ENCODE data around the gene LHFPL3.

Gene LHFPL3

DNA sequence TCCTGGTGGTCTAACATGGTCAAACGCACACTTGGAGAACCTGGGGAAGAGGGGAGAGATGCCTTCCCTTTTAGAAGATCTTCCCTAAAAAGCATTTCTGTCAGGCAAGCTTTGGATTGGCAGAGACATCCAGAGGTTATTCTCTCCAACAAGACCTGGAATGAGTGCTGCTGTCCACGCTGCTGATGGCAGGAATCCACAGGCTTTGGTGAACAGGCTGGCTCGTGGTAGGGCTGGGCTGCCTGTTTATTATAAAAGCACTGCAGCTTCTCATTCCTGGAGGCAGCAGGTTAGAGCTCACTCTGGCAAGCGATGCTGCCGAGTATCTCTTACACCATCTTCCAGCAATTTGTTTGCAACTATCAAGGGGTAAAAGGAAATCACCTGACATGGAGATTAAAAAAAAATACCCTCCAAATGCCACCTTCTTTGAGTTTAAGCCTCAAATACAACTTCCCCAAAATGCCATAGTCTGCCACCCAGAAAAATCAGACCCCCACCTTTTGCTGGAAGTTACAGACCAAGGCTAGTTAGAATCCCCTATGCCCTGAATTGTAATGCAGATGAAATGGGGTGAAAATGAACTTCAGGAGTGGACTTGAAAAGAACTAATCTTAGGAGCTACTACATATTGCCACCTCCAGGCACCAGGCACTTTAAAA, 533.5 kb downstream of the LHFPL3 start:
- Histone ChIP-seq H3K4me3 (replicated peaks; ENCODE audit: insufficient read depth, low read length) (no peak overlapping the region), H3K27me3 (ENCODE audit: insufficient read depth, poor library complexity, severe bottlenecking) (peaks cover 4% of the 10 kb centered on the region), H3K27ac (replicated peaks) (no peak overlapping the region)
- no peak for TF ChIP-seq POLR2AphosphoS5 (IDR thresholded peaks at IDR 0.05; ENCODE audit: low read depth)
- TF ChIP-seq, protein P1, sequence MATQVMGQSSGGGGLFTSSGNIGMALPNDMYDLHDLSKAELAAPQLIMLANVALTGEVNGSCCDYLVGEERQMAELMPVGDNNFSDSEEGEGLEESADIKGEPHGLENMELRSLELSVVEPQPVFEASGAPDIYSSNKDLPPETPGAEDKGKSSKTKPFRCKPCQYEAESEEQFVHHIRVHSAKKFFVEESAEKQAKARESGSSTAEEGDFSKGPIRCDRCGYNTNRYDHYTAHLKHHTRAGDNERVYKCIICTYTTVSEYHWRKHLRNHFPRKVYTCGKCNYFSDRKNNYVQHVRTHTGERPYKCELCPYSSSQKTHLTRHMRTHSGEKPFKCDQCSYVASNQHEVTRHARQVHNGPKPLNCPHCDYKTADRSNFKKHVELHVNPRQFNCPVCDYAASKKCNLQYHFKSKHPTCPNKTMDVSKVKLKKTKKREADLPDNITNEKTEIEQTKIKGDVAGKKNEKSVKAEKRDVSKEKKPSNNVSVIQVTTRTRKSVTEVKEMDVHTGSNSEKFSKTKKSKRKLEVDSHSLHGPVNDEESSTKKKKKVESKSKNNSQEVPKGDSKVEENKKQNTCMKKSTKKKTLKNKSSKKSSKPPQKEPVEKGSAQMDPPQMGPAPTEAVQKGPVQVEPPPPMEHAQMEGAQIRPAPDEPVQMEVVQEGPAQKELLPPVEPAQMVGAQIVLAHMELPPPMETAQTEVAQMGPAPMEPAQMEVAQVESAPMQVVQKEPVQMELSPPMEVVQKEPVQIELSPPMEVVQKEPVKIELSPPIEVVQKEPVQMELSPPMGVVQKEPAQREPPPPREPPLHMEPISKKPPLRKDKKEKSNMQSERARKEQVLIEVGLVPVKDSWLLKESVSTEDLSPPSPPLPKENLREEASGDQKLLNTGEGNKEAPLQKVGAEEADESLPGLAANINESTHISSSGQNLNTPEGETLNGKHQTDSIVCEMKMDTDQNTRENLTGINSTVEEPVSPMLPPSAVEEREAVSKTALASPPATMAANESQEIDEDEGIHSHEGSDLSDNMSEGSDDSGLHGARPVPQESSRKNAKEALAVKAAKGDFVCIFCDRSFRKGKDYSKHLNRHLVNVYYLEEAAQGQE (IDR thresholded peaks at IDR 0.05; ENCODE audit: insufficient replicate concordance, low read depth): no peak
- no peak for TF ChIP-seq GABPA (IDR thresholded peaks at IDR 0.05; ENCODE audit: low read depth)
- no peak for TF ChIP-seq SPI1 (IDR thresholded peaks at IDR 0.05; ENCODE audit: borderline replicate concordance, low read depth)
- TF ChIP-seq, protein P2, sequence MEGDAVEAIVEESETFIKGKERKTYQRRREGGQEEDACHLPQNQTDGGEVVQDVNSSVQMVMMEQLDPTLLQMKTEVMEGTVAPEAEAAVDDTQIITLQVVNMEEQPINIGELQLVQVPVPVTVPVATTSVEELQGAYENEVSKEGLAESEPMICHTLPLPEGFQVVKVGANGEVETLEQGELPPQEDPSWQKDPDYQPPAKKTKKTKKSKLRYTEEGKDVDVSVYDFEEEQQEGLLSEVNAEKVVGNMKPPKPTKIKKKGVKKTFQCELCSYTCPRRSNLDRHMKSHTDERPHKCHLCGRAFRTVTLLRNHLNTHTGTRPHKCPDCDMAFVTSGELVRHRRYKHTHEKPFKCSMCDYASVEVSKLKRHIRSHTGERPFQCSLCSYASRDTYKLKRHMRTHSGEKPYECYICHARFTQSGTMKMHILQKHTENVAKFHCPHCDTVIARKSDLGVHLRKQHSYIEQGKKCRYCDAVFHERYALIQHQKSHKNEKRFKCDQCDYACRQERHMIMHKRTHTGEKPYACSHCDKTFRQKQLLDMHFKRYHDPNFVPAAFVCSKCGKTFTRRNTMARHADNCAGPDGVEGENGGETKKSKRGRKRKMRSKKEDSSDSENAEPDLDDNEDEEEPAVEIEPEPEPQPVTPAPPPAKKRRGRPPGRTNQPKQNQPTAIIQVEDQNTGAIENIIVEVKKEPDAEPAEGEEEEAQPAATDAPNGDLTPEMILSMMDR (IDR thresholded peaks at IDR 0.05; ENCODE audit: insufficient read depth, low read length): no peak
- no peak for DNase-seq (ENCODE audit: low read depth in 1 of 2, low spot score in 1 of 2)

DNA sequence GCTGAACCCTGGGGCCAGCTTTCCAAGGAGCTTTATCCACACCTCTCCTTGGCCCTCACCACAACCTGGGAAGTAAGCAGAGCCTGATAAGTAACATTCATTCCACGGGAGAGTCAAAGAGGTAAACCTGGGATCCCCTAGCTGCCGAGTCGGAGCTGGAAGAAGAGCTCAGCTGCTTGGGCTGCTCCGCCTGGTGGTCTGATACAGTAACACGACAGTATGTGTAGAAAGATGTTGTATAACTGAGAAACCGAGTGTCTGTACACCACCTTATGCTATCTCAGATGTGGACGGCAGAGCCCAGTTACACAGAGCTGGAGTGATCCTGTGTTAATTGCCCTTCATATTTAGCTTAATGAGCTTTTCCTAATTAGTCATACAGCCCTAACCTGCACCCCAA, 534.3 kb downstream of the LHFPL3 start:
- DNase-seq (ENCODE audit: low read depth in 1 of 2, low spot score in 1 of 2): no peak

DNA sequence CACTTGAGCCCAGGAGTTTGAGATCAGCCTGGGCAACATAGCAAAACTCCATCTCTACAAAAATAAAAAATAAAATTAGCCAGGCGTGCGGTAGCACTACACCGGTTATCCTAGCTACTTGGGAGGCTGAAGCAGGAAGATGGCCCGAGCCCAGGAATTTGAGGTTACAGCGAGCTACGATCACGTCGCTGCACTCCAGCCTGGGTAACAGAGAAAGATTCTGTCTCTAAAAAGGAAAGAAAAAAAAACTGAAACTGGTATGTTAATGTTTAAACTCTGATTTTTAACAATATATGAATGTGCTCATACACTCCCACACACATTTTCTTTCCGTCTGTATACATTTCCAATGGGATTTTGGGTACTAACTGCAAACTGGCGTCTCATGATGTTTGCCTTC, 545.0 kb downstream of the LHFPL3 start:
- Histone ChIP-seq H3K27ac (replicated peaks) (no peak overlapping the region), H3K4me3 (replicated peaks; ENCODE audit: insufficient read depth, low read length) (no peak overlapping the region), H3K27me3 (ENCODE audit: insufficient read depth, poor library complexity, severe bottlenecking) (no peaks in the 10 kb centered on the region)
- DNase-seq (ENCODE audit: low read depth in 1 of 2, low spot score in 1 of 2): no peak
- no peak for TF ChIP-seq SPI1 (IDR thresholded peaks at IDR 0.05; ENCODE audit: borderline replicate concordance, low read depth)
- TF ChIP-seq, protein P2 (IDR thresholded peaks at IDR 0.05; ENCODE audit: insufficient read depth, low read length): no peak
- TF ChIP-seq GABPA (IDR thresholded peaks at IDR 0.05; ENCODE audit: low read depth): no peak
- TF ChIP-seq, protein P1 (IDR thresholded peaks at IDR 0.05; ENCODE audit: insufficient replicate concordance, low read depth): no peak
- no peak for TF ChIP-seq POLR2AphosphoS5 (IDR thresholded peaks at IDR 0.05; ENCODE audit: low read depth)

More for the DNA sequence above, 534.3 kb downstream of the LHFPL3 start:
- TF ChIP-seq, protein P2 (IDR thresholded peaks at IDR 0.05; ENCODE audit: insufficient read depth, low read length): no peak
- no peak for TF ChIP-seq SPI1 (IDR thresholded peaks at IDR 0.05; ENCODE audit: borderline replicate concordance, low read depth)
- TF ChIP-seq POLR2AphosphoS5 (IDR thresholded peaks at IDR 0.05; ENCODE audit: low read depth): no peak
- no peak overlapping the region for H3K4me3 ChIP-seq (replicated peaks; ENCODE audit: insufficient read depth, low read length)
- H3K27ac ChIP-seq (replicated peaks): no peak overlapping the region
- H3K27me3 ChIP-seq (ENCODE audit: insufficient read depth, poor library complexity, severe bottlenecking): peaks cover 4% of the 10 kb centered on the region

DNA sequence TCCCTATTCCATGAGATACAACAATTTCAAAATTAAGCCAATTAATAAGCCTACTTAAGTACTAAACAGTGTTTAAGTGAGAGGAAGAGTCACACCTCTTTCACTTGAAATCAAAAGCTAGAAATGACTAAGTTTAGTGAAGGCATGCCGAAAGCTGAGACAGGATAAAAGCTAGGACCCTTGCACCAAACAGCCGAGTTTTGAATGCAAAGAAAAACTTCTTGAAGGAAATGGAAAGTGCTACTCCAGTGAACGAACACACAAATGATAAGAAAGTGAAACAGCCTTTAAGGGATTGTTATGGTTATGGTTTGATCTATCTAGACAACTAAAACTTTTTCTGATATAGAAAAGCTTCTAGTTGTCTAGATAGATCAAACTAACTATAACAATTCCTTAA, 550.2 kb downstream of the LHFPL3 start:
- Histone ChIP-seq H3K27me3 (ENCODE audit: insufficient read depth, poor library complexity, severe bottlenecking) (no peaks in the 10 kb centered on the region), H3K27ac (replicated peaks) (no peak overlapping the region), H3K4me3 (replicated peaks; ENCODE audit: insufficient read depth, low read length) (no peak overlapping the region)
- DNase-seq (ENCODE audit: low read depth in 1 of 2, low spot score in 1 of 2): no peak
- TF ChIP-seq POLR2AphosphoS5 (IDR thresholded peaks at IDR 0.05; ENCODE audit: low read depth) (no peak), GABPA (IDR thresholded peaks at IDR 0.05; ENCODE audit: low read depth) (no peak), SPI1 (IDR thresholded peaks at IDR 0.05; ENCODE audit: borderline replicate concordance, low read depth) (no peak)
- TF ChIP-seq, protein P1 (IDR thresholded peaks at IDR 0.05; ENCODE audit: insufficient replicate concordance, low read depth): no peak
- TF ChIP-seq, protein P2 (IDR thresholded peaks at IDR 0.05; ENCODE audit: insufficient read depth, low read length): no peak
